GM23248 (cell line): Measurements from ENCODE around the gene ADIPOQ. TPM values are rescaled to one million over a fixed set of nuclear protein-coding genes. Genes with fewer than 3 reads are reported as not detected.
A peak's percentile ranks its signal among the peaks of the same experiment; 100 is the strongest.
"Not testable (repeated sequence)": the region's sequence is repeated elsewhere in the genome, so short reads cannot be mapped to it uniquely, and the experiment has no call there.

Source experiments
- DNase-seq: peaks from one replicate; pipeline ENCODE4 v3.0.0-alpha.2; 2015
- H2AFZ ChIP-seq: fragments of 200-600 bp; sonication (generic); 2 replicates; pipeline ENCODE4 v1.6.1; 2016; ENCODE audit warnings: antibody characterized with exemption
- H3F3A ChIP-seq: fragments of 200-600 bp; sonication (generic); 2 replicates; pipeline ENCODE4 v1.6.1; 2016; ENCODE audit warnings: mild to moderate bottlenecking, antibody characterized with exemption, mixed run types; ENCODE audit not compliant: insufficient read depth
- H3K27ac ChIP-seq: fragments of 200-600 bp; sonication (generic); 2 replicates; pipeline ENCODE4 v1.5.1; 2016; ENCODE audit warnings: mild to moderate bottlenecking
- H3K27me3 ChIP-seq: fragments of 200-600 bp; sonication (generic); replicated peaks from 2 replicates; pipeline ENCODE4 v1.6.1; 2016; ENCODE audit warnings: mild to moderate bottlenecking; ENCODE audit not compliant: insufficient read depth
- H3K36me3 ChIP-seq: fragments of 200-600 bp; sonication (generic); 2 replicates; pipeline ENCODE4 v1.6.1; 2016; ENCODE audit warnings: low read depth, mild to moderate bottlenecking
- H3K4me1 ChIP-seq: fragments of 200-600 bp; sonication (generic); 2 replicates; pipeline ENCODE4 v1.6.1; 2016; ENCODE audit warnings: mild to moderate bottlenecking; ENCODE audit not compliant: insufficient read depth
- H3K4me2 ChIP-seq: fragments of 200-600 bp; sonication (generic); one replicate; pipeline ENCODE4 v1.6.1; 2016; ENCODE audit warnings: mild to moderate bottlenecking; ENCODE audit not compliant: unreplicated experiment
- H3K4me3 ChIP-seq: fragments of 200-600 bp; sonication (generic); 2 replicates; pipeline ENCODE4 v1.5.1; 2016; ENCODE audit warnings: mild to moderate bottlenecking
- H3K79me2 ChIP-seq: fragments of 200-600 bp; sonication (generic); 2 replicates; pipeline ENCODE4 v1.6.1; 2016; ENCODE audit warnings: mild to moderate bottlenecking; ENCODE audit not compliant: insufficient read depth
- H3K9ac ChIP-seq: fragments of 200-600 bp; sonication (generic); 2 replicates; pipeline ENCODE4 v1.6.1; 2016; ENCODE audit warnings: mild to moderate bottlenecking
- H3K9me2 ChIP-seq: fragments of 200-600 bp; sonication (generic); 2 replicates; pipeline ENCODE4 v1.6.1; 2016; ENCODE audit warnings: mixed run types, mild to moderate bottlenecking, moderate library complexity; ENCODE audit not compliant: insufficient read depth
- H3K9me3 ChIP-seq: fragments of 200-600 bp; sonication (generic); one replicate; pipeline ENCODE4 v1.6.1; 2017; ENCODE audit warnings: low read depth
- H4K20me1 ChIP-seq: fragments of 200-600 bp; sonication (generic); 2 replicates; pipeline ENCODE4 v1.6.0; 2016; ENCODE audit not compliant: insufficient read depth
- EZH2 ChIP-seq: fragments of 200-600 bp; sonication (generic); IDR thresholded peaks from 2 replicates; pipeline ENCODE4 v1.6.1; 2018; ENCODE audit warnings: antibody characterized with exemption, mild to moderate bottlenecking; ENCODE audit not compliant: insufficient read depth, poor library complexity, severe bottlenecking
- EZH2phosphoT487 ChIP-seq: fragments of 200-600 bp; sonication (generic); IDR thresholded peaks from 2 replicates; pipeline ENCODE4 v1.6.1; 2018; ENCODE audit warnings: antibody characterized with exemption, moderate library complexity, mild to moderate bottlenecking, low read depth; ENCODE audit not compliant: insufficient read depth
- WGBS, 2 experiments: methylation state at CpG; one replicate each; pipeline ENCODE4 v1.1.6; 2015 to 2017; ENCODE audit warnings: low lambda C conversion rate in 2 of 2, low coverage in 1 of 2; ENCODE audit errors: missing lambda C conversion rate in 2 of 2; 5-methylcytosine and 5-hydroxymethylcytosine counted together
- in situ Hi-C: fragments of 300-500 bp; cut with MboI; formaldehyde crosslinking; loops from 2 replicates; pipeline ENCODE4 v1.15.0; 2020
- polyA plus RNA-seq: library from polyadenylated mRNA; unstranded; fragments of >200 nt; fragmentation: Nextera tagmentation; extraction: Ambion mirVana; gene quantifications from 2 replicates; pipeline ENCODE4 v1.2.1, GENCODE V29; 2016
- total RNA-seq: library from RNA; depleted of rRNA; stranded (reverse); fragments of >200 nt; shearing (Covaris generic); gene quantifications from 2 replicates; pipeline ENCODE4 v1.2.3, GENCODE V29; 2014

The ADIPOQ gene
- total and polyA plus RNA-seq, 2 experiments from 2014 or later: not detected

GRCh38 chr3:186847437-186847836 is 4.9 kb downstream of the ADIPOQ start:
- TF ChIP-seq EZH2phosphoT487 (no peak), EZH2 (no peak)
- no peaks in the 10 kb centered on the region for H4K20me1 ChIP-seq
- no peak overlapping the region for H3K4me2 ChIP-seq
- no peak overlapping the region for H3K9ac ChIP-seq
- H3K27me3 ChIP-seq: peaks cover 42% of the 10 kb centered on the region
- H3F3A ChIP-seq: no peaks in the 10 kb centered on the region
- H3K36me3 ChIP-seq: no peaks in the 10 kb centered on the region
- H3K27ac ChIP-seq: no peak overlapping the region
- no peaks in the 10 kb centered on the region for H3K9me2 ChIP-seq
- in situ Hi-C loops: loop anchor here (25.0 kb wide), 2 partner anchors 465 to 840 kb away; no protein-coding TSS in a partner anchor
- no peaks in the 10 kb centered on the region for H3K79me2 ChIP-seq
- 6 to 13% methylated on average over 2 of the region's 2 CpGs for WGBS, 2 experiments
- H2AFZ ChIP-seq: no peak overlapping the region
- H3K4me1 ChIP-seq: no peaks in the 10 kb centered on the region
- H3K9me3 ChIP-seq: no peaks in the 10 kb centered on the region
- DNase-seq: no peak
- no peak overlapping the region for H3K4me3 ChIP-seq

GRCh38 chr3:186849374-186849975 is 7.0 kb downstream of the ADIPOQ start:
- DNase-seq: peak; percentile 22
- no peaks in the 10 kb centered on the region for H3K9me2 ChIP-seq
- no peak overlapping the region for H3K27ac ChIP-seq
- H3K4me3 ChIP-seq: no peak overlapping the region
- no peaks in the 10 kb centered on the region for H3F3A ChIP-seq
- no peaks in the 10 kb centered on the region for H3K79me2 ChIP-seq
- H3K36me3 ChIP-seq: no peaks in the 10 kb centered on the region
- peaks cover 32% of the 10 kb centered on the region for H3K27me3 ChIP-seq
- 0% methylated on average over 1 of the region's 1 CpG for WGBS, 2 experiments
- H3K9ac ChIP-seq: no peak overlapping the region
- in situ Hi-C loops: loop anchor here (25.0 kb wide), 2 partner anchors 463 to 838 kb away; no protein-coding TSS in a partner anchor
- H2AFZ ChIP-seq: no peak overlapping the region
- no peaks in the 10 kb centered on the region for H4K20me1 ChIP-seq
- H3K4me1 ChIP-seq: no peaks in the 10 kb centered on the region
- H3K9me3 ChIP-seq: no peaks in the 10 kb centered on the region
- H3K4me2 ChIP-seq: no peak overlapping the region
- TF ChIP-seq EZH2phosphoT487 (no peak), EZH2 (no peak)

GRCh38 chr3:186851835-186852234 is 9.3 kb downstream of the ADIPOQ start:
- DNase-seq, in situ Hi-C loops: not testable (repeated sequence)
- WGBS, 2 experiments: 79 to 82% methylated on average over 3 of the region's 3 CpGs

GRCh38 chr3:186852994-186853393 is 10.5 kb downstream of the ADIPOQ start:
- Histone ChIP-seq H3F3A (no peaks in the 10 kb centered on the region), H3K27me3 (peaks cover 9% of the 10 kb centered on the region; the same call in 1 of the 2 replicates), H3K4me2 (no peak overlapping the region), H3K9me3 (no peaks in the 10 kb centered on the region), H3K27ac (no peak overlapping the region), H3K4me1 (no peaks in the 10 kb centered on the region), H3K9me2 (no peaks in the 10 kb centered on the region), H3K36me3 (no peaks in the 10 kb centered on the region), H4K20me1 (no peaks in the 10 kb centered on the region), H3K4me3 (no peak overlapping the region), H3K9ac (no peak overlapping the region), H3K79me2 (no peaks in the 10 kb centered on the region), H2AFZ (no peak overlapping the region)
- in situ Hi-C loops: no loop called here
- DNase-seq: no peak
- WGBS, 2 experiments: 56 to 68% methylated on average over 6 of the region's 6 CpGs
- TF ChIP-seq EZH2phosphoT487 (no peak), EZH2 (no peak)

More at GRCh38 chr3:186851835-186852234, 9.3 kb downstream of the ADIPOQ start:
- not testable (repeated sequence) for H3K9ac ChIP-seq, H4K20me1 ChIP-seq, H2AFZ ChIP-seq, H3K4me2 ChIP-seq, H3K9me3 ChIP-seq, H3K4me3 ChIP-seq, H3F3A ChIP-seq, H3K79me2 ChIP-seq, H3K9me2 ChIP-seq, H3K27ac ChIP-seq, H3K4me1 ChIP-seq, H3K36me3 ChIP-seq
- H3K27me3 ChIP-seq: peaks cover 18% of the 10 kb centered on the region; the same call in 1 of the 2 replicates
